B cell (primary cell): ENCODE measurements around the gene MYH7B. TPM values are rescaled to one million over a fixed set of nuclear protein-coding genes. Genes with fewer than 3 reads are reported as not detected.

Experiments
- ATAC-seq: fragments of 200-7000 bp; cut with Tn5 transposase; one replicate; pipeline ENCODE4 v1.10.0; 2021; ENCODE audit warnings: low read depth, mild to moderate bottlenecking, moderate number of reproducible peaks, moderate library complexity
- CTCF ChIA-PET: fragments of 350-600 bp; sonication (Branson Sonifier 250); formaldehyde crosslinking; loops from one replicate; lab custom pipeline; 2021; ENCODE audit warnings: antibody characterized with exemption, inconsistent platforms; lab: Charles Lee
- POLR2A ChIA-PET: fragments of 350-600 bp; sonication (Branson Sonifier 250); formaldehyde crosslinking; loops from one replicate; lab custom pipeline; 2021; ENCODE audit warnings: antibody characterized with exemption; lab: Charles Lee
- DNase-seq: peaks from one replicate; pipeline ENCODE4 v3.0.0; 2013
- H2AFZ ChIP-seq: 2 replicates; pipeline ENCODE4 v1.6.1; 2012; ENCODE audit warnings: mild to moderate bottlenecking, low read depth, low read length; ENCODE audit not compliant: insufficient read depth, poor library complexity, severe bottlenecking
- H3K27ac ChIP-seq, 2 donors: 1 replicate in 1 of 2; 2 replicates in 1 of 2; pipeline ENCODE4 v1.5.1; 2012 to 2013; ENCODE audit warnings: low read length in 2 of 2, mild to moderate bottlenecking in 2 of 2, moderate library complexity in 1 of 2
- H3K27me3 ChIP-seq, 4 experiments: fragments of 200-600 bp in 1 of 4; sonication (generic) in 1 of 4; replicated peaks in 1 of 4; 1 replicate in 2 of 4; 2 replicates in 2 of 4; pipeline versions ENCODE4 v1.6.1 to v1.7.0; 2013 to 2016; ENCODE audit warnings: low read length in 3 of 4, mild to moderate bottlenecking in 2 of 4, mixed read lengths in 1 of 4, moderate library complexity in 1 of 4; ENCODE audit not compliant: insufficient read depth in 4 of 4, control insufficient read depth in 3 of 4; ENCODE audit errors: control extremely low read depth in 1 of 4
- H3K36me3 ChIP-seq, 2 experiments: replicated peaks in 1 of 2; 1 replicate in 1 of 2; 2 replicates in 1 of 2; pipeline versions ENCODE4 v1.6.1 to v1.7.1; 2013; ENCODE audit warnings: low read length in 1 of 2; ENCODE audit not compliant: insufficient read depth in 2 of 2, control insufficient read depth in 1 of 2; ENCODE audit errors: control extremely low read depth in 1 of 2, extremely low read depth in 1 of 2
- H3K4me1 ChIP-seq, 2 donors: fragments of 200-600 bp in 1 of 2; sonication (generic) in 1 of 2; 1 replicate in 1 of 2; 2 replicates in 1 of 2; pipeline versions ENCODE4 v1.5.1 to v1.6.1; 2013 to 2017; ENCODE audit warnings: low read length in 2 of 2; ENCODE audit not compliant: control insufficient read depth in 2 of 2, insufficient read depth in 2 of 2
- H3K4me2 ChIP-seq: replicated peaks from 2 replicates; pipeline ENCODE3; 2012; ENCODE audit warnings: mild to moderate bottlenecking, low read depth, low read length; ENCODE audit not compliant: poor library complexity, severe bottlenecking
- H3K4me3 ChIP-seq, 5 experiments: fragments of 200-600 bp in 1 of 5; sonication (generic) in 1 of 5; 1 replicate in 3 of 5; 2 replicates in 2 of 5; pipeline versions ENCODE4 v1.5.1 to v1.7.0; 2011 to 2016; ENCODE audit warnings: low read length in 4 of 5, mild to moderate bottlenecking in 4 of 5, low read depth in 2 of 5, control low read depth in 1 of 5, moderate library complexity in 1 of 5; ENCODE audit not compliant: insufficient read depth in 1 of 5; ENCODE audit errors: control extremely low read depth in 1 of 5, extremely low read depth in 1 of 5
- H3K79me2 ChIP-seq: fragments of 200-600 bp; sonication (generic); one replicate; pipeline ENCODE4 v1.6.0; 2016; ENCODE audit warnings: low read length; ENCODE audit not compliant: control insufficient read depth, insufficient read depth
- H3K9ac ChIP-seq: fragments of 200-600 bp; sonication (generic); 2 replicates; pipeline ENCODE4 v1.6.1; 2017; ENCODE audit warnings: mild to moderate bottlenecking, low read length, moderate library complexity
- H3K9me3 ChIP-seq, 3 donors: one replicate each; pipeline versions ENCODE4 v1.6.1 to v1.7.1; 2013; ENCODE audit warnings: low read length in 2 of 3; ENCODE audit not compliant: control insufficient read depth in 2 of 3, insufficient read depth in 1 of 3; ENCODE audit errors: control extremely low read depth in 1 of 3
- H4K20me1 ChIP-seq: 2 replicates; pipeline ENCODE4 v1.6.0; 2012; ENCODE audit warnings: mild to moderate bottlenecking, low read length; ENCODE audit not compliant: insufficient read depth, control insufficient read depth, poor library complexity, severe bottlenecking
- H3K27ac Mint-ChIP-seq: one replicate; pipeline ENCODE4 v1.8.0; 2021; ENCODE audit warnings: mixed read lengths
- H3K27me3 Mint-ChIP-seq: one replicate; pipeline ENCODE4 v1.8.0; 2021; ENCODE audit warnings: mixed read lengths
- H3K4me1 Mint-ChIP-seq: one replicate; pipeline ENCODE4 v1.8.0; 2021; ENCODE audit warnings: mixed read lengths
- H3K4me3 Mint-ChIP-seq: one replicate; pipeline ENCODE4 v1.8.0; 2021; ENCODE audit warnings: mixed read lengths
- H3K9me3 Mint-ChIP-seq: one replicate; pipeline ENCODE4 v1.8.0; 2022; ENCODE audit warnings: mixed read lengths; ENCODE audit not compliant: insufficient read depth
- EZH2 ChIP-seq: IDR thresholded peaks from 2 replicates; pipeline ENCODE4 v1.6.1; 2012; ENCODE audit warnings: borderline replicate concordance, low read depth, mild to moderate bottlenecking, moderate library complexity, low read length; ENCODE audit not compliant: insufficient read depth, poor library complexity, severe bottlenecking
- WGBS: methylation state at CpG from one replicate; pipeline ENCODE4 v1.1.5; 2013; ENCODE audit warnings: missing lambda C conversion rate; ENCODE audit not compliant: insufficient coverage; 5-methylcytosine and 5-hydroxymethylcytosine counted together
- intact Hi-C: fragments of 100-400 bp; cut with micrococcal nuclease; formaldehyde crosslinking; loops from one replicate; pipeline ENCODE4 v1.10.0; 2022
- polyA plus RNA-seq: library from polyadenylated mRNA; depleted of rRNA; stranded (reverse); fragments of >200 nt; gene quantifications from 2 replicates; pipeline ENCODE4 v1.2.3, GENCODE V29; 2012
- total RNA-seq, 2 donors: library from RNA; stranded (reverse); fragments of 120-200 nt in 1 of 2; gene quantifications; 1 replicate in 1 of 2; 2 replicates in 1 of 2; pipeline versions ENCODE4 v1.2.3 to v1.2.4, GENCODE V29; 2013 to 2022
- TF ChIP-seq, protein P1 (sequence below): fragments of 200-600 bp; IDR thresholded peaks from one replicate; pipeline ENCODE4 v1.8.0; 2022; ENCODE audit warnings: antibody characterized with exemption, mild to moderate bottlenecking

Gene MYH7B
- total and polyA plus RNA-seq, 2 donors (not counting 1 experiment from before 2014, with no cell fraction given) = 0.79 to 1.2 TPM

DNA sequence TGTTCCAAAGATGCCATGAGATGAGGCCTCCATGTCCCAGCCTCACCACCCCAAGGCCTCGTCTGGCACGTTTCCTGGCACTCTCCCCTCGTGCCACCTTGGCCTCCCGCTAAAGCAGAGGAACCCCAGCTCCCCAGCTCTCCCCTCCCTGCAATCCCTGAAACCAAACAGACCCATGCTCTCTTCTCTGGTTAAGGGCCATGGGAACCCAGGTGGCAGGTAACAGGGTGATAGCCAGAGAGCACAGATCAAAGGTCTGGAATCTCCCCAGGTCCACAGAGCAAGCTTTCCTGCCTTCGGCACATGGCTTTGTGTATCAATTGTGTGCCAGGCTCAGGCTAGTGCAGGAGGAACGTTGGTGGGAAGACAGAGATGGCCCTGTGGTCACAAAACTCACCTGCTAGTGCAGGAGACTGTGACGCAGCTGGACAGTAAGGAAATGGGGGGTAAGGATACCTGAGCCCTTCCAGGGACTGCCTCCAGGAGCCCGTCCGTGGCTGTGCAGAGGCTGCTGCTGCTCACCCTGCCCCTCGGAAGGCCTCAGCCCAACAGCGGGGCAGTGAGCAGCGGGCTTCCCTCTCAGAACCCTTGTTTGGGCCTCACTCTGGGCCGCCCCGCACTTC is 39.0 kb downstream of the MYH7B start:
- H3K4me2 ChIP-seq = no peak overlapping the region
- H3K4me1 Mint-ChIP-seq = no peaks in the 10 kb centered on the region
- H3K4me3 Mint-ChIP-seq = no peak overlapping the region
- no peak overlapping the region for H2AFZ ChIP-seq
- H3K79me2 ChIP-seq = no peaks in the 10 kb centered on the region
- intact Hi-C loops = no loop called here
- H3K27me3 Mint-ChIP-seq = no peaks in the 10 kb centered on the region
- H3K27ac ChIP-seq = no peak overlapping the region
- H3K9me3 Mint-ChIP-seq = no peaks in the 10 kb centered on the region
- no peaks in the 10 kb centered on the region for H3K9me3 ChIP-seq
- WGBS = 84% methylated on average over 13 of the region's 14 CpGs
- TF ChIP-seq, protein P1, sequence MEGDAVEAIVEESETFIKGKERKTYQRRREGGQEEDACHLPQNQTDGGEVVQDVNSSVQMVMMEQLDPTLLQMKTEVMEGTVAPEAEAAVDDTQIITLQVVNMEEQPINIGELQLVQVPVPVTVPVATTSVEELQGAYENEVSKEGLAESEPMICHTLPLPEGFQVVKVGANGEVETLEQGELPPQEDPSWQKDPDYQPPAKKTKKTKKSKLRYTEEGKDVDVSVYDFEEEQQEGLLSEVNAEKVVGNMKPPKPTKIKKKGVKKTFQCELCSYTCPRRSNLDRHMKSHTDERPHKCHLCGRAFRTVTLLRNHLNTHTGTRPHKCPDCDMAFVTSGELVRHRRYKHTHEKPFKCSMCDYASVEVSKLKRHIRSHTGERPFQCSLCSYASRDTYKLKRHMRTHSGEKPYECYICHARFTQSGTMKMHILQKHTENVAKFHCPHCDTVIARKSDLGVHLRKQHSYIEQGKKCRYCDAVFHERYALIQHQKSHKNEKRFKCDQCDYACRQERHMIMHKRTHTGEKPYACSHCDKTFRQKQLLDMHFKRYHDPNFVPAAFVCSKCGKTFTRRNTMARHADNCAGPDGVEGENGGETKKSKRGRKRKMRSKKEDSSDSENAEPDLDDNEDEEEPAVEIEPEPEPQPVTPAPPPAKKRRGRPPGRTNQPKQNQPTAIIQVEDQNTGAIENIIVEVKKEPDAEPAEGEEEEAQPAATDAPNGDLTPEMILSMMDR = no peak
- no peak for TF ChIP-seq EZH2
- ATAC-seq (no peak), DNase-seq (no peak)
- no peaks in the 10 kb centered on the region for H4K20me1 ChIP-seq
- H3K27me3 ChIP-seq = no peaks in the 10 kb centered on the region
- H3K4me3 ChIP-seq = no peak overlapping the region
- H3K4me1 ChIP-seq = no peaks in the 10 kb centered on the region
- POLR2A ChIA-PET = no interaction called here
- no peak overlapping the region for H3K9ac ChIP-seq
- H3K36me3 ChIP-seq = peaks cover 0 to 27% of the 10 kb centered on the region in 2 experiments
- no peak overlapping the region for H3K27ac Mint-ChIP-seq
- CTCF ChIA-PET = no interaction called here

DNA sequence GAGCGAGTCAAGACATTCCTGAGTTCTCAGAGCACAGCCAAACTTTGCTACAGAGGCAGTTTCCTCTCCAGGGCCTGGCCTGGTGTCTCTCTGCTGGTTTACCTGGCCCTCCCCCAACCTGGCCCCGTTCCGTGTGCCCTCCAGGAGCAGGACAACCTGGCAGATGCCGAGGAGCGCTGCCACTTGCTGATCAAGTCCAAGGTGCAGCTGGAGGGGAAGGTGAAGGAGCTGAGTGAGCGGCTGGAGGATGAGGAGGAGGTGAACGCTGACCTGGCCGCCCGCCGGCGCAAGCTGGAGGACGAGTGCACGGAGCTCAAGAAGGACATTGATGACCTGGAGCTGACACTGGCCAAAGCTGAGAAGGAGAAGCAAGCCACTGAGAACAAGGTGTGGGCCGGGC is 39.5 kb downstream of the MYH7B start:
- ChIA-PET POLR2A (no interaction called here), CTCF (no interaction called here)
- H3K4me3 ChIP-seq = no peak overlapping the region
- DNase-seq (no peak), ATAC-seq (no peak)
- no peak overlapping the region for H3K4me2 ChIP-seq
- H3K9ac ChIP-seq = no peak overlapping the region
- Mint-ChIP-seq H3K9me3 (no peaks in the 10 kb centered on the region), H3K4me3 (no peak overlapping the region), H3K27me3 (no peaks in the 10 kb centered on the region), H3K27ac (no peak overlapping the region), H3K4me1 (no peaks in the 10 kb centered on the region)
- H3K27me3 ChIP-seq = no peaks in the 10 kb centered on the region
- no peaks in the 10 kb centered on the region for H3K9me3 ChIP-seq
- H3K79me2 ChIP-seq = no peaks in the 10 kb centered on the region
- H3K36me3 ChIP-seq = peaks cover 0 to 29% of the 10 kb centered on the region in 2 experiments
- H4K20me1 ChIP-seq = no peaks in the 10 kb centered on the region
- H2AFZ ChIP-seq = no peak overlapping the region
- TF ChIP-seq, protein P1 = no peak
- no peak for TF ChIP-seq EZH2
- no peak overlapping the region for H3K27ac ChIP-seq
- H3K4me1 ChIP-seq = no peaks in the 10 kb centered on the region
- WGBS = 99% methylated on average over 14 of the region's 14 CpGs
- intact Hi-C loops = no loop called here
